Natural killer cell (primary cell): ENCODE data around the gene NRP1. TPM values are rescaled to one million over a fixed set of nuclear protein-coding genes. Genes with fewer than 3 reads are reported as not detected.

ENCODE experiments used
- ATAC-seq, 3 donors: fragments of 150-1000 bp in 2 of 3; fragments of 200-7000 bp in 1 of 3; cut with Tn5 transposase; 1 replicate in 1 of 3; 2 replicates in 2 of 3; pipeline ENCODE4 v1.10.0; 2021; ENCODE audit warnings: mild to moderate bottlenecking in 2 of 3, moderate library complexity in 2 of 3
- DNase-seq, 2 donors: peaks; one replicate each; pipeline versions ENCODE4 v3.0.0 to v3.0.0-alpha.2; 2013 to 2021; ENCODE audit warnings: mixed read lengths in 1 of 2
- H3K27ac ChIP-seq: one replicate; pipeline ENCODE4 v1.5.1; 2013; ENCODE audit warnings: mild to moderate bottlenecking, low read length
- H3K27me3 ChIP-seq: one replicate; pipeline ENCODE4 v1.6.1; 2013; ENCODE audit warnings: low read length; ENCODE audit not compliant: control insufficient read depth, insufficient read depth
- H3K36me3 ChIP-seq: one replicate; pipeline ENCODE4 v1.6.1; 2013; ENCODE audit warnings: low read length; ENCODE audit not compliant: control insufficient read depth, insufficient read depth
- H3K4me1 ChIP-seq: one replicate; pipeline ENCODE4 v1.6.1; 2013; ENCODE audit warnings: low read length; ENCODE audit not compliant: control insufficient read depth, insufficient read depth
- H3K4me3 ChIP-seq: one replicate; pipeline ENCODE4 v1.5.1; 2013; ENCODE audit warnings: low read length
- H3K9me3 ChIP-seq: one replicate; pipeline ENCODE4 v1.6.1; 2013; ENCODE audit warnings: low read length; ENCODE audit not compliant: control insufficient read depth, insufficient read depth
- H3K27ac Mint-ChIP-seq, 2 donors: one replicate each; pipeline ENCODE4 v1.8.0; 2022; ENCODE audit warnings: mild to moderate bottlenecking in 2 of 2, mixed read lengths in 2 of 2, moderate library complexity in 1 of 2
- H3K27me3 Mint-ChIP-seq, 2 donors: one replicate each; pipeline ENCODE4 v1.8.0; 2022; ENCODE audit warnings: low read depth in 2 of 2, mixed read lengths in 2 of 2
- H3K36me3 Mint-ChIP-seq: one replicate; pipeline ENCODE4 v1.8.0; 2022; ENCODE audit warnings: mixed read lengths
- H3K4me1 Mint-ChIP-seq, 2 donors: one replicate each; pipeline ENCODE4 v1.8.0; 2022; ENCODE audit warnings: mixed read lengths in 2 of 2
- H3K4me3 Mint-ChIP-seq: one replicate; pipeline ENCODE4 v1.8.0; 2022; ENCODE audit warnings: mild to moderate bottlenecking, moderate library complexity, mixed read lengths
- H3K9me3 Mint-ChIP-seq, 2 donors: one replicate each; pipeline ENCODE4 v1.8.0; 2022; ENCODE audit warnings: mixed read lengths in 2 of 2
- CTCF ChIP-seq: fragments of 200-600 bp; IDR thresholded peaks from one replicate; pipeline ENCODE4 v1.8.0; 2022; ENCODE audit warnings: antibody characterized with exemption
- WGBS: methylation state at CpG from one replicate; pipeline ENCODE4 v1.1.7; 2013; ENCODE audit warnings: missing lambda C conversion rate; ENCODE audit not compliant: insufficient coverage; 5-methylcytosine and 5-hydroxymethylcytosine counted together
- intact Hi-C: fragments of 100-400 bp; cut with micrococcal nuclease; formaldehyde crosslinking; loops from one replicate; pipeline ENCODE4 v1.14.2; 2022
- total RNA-seq, 4 donors: library from RNA; stranded (reverse); fragments of 120-200 nt in 1 of 4; gene quantifications; one replicate each; pipeline versions ENCODE4 v1.2.3 to v1.2.4, GENCODE V29; 2013 to 2022

Gene NRP1
- total RNA-seq, 3 donors from 2014 or later (not counting 1 experiment from before 2014, with no cell fraction given): 0.16 to 1.5 TPM; not detected in 1

- no peak overlapping the region for H3K27ac Mint-ChIP-seq
- DNase-seq: no peak
- no peaks in the 10 kb centered on the region for H3K36me3 ChIP-seq
- TF ChIP-seq CTCF: no peak
- WGBS: 72% methylated on average over 2 of the region's 2 CpGs
- no peak overlapping the region for H3K4me3 Mint-ChIP-seq
- no peaks in the 10 kb centered on the region for H3K36me3 Mint-ChIP-seq
- no peak overlapping the region for H3K27ac ChIP-seq
- intact Hi-C loops: no loop called here
- H3K4me1 ChIP-seq: peaks cover 6% of the 10 kb centered on the region
- no peaks in the 10 kb centered on the region for H3K27me3 ChIP-seq
- H3K27me3 Mint-ChIP-seq: peaks cover 11% of the 10 kb centered on the region in 2 donors
- H3K4me3 ChIP-seq: no peak overlapping the region
- no peaks in the 10 kb centered on the region for H3K9me3 ChIP-seq
- ATAC-seq: no peak
- H3K4me1 Mint-ChIP-seq: peaks cover 14 to 18% of the 10 kb centered on the region in 2 donors
- no peaks in the 10 kb centered on the region for H3K9me3 Mint-ChIP-seq
These were observed 90.0 kb downstream of the NRP1 start for GRCh38 chr10:33244354-33244967.

GRCh38 chr10:33243703-33244102, 90.8 kb downstream of the NRP1 start:
- no peak for DNase-seq
- Mint-ChIP-seq H3K4me3 (no peak overlapping the region), H3K9me3 (no peaks in the 10 kb centered on the region), H3K27me3 (peaks cover 7 to 10% of the 10 kb centered on the region in 2 donors), H3K27ac (no peak overlapping the region), H3K4me1 (peaks cover 7 to 11% of the 10 kb centered on the region in 2 donors), H3K36me3 (no peaks in the 10 kb centered on the region)
- Histone ChIP-seq H3K27me3 (no peaks in the 10 kb centered on the region), H3K4me1 (peaks cover 6% of the 10 kb centered on the region), H3K4me3 (no peak overlapping the region), H3K9me3 (no peaks in the 10 kb centered on the region), H3K36me3 (no peaks in the 10 kb centered on the region), H3K27ac (no peak overlapping the region)
- intact Hi-C loops: no loop called here
- no peak for ATAC-seq
- 100% methylated on average over 2 of the region's 2 CpGs for WGBS
- no peak for TF ChIP-seq CTCF

- Histone ChIP-seq H3K27ac (no peak overlapping the region), H3K27me3 (no peaks in the 10 kb centered on the region), H3K4me1 (peaks cover 2% of the 10 kb centered on the region), H3K9me3 (no peaks in the 10 kb centered on the region), H3K4me3 (no peak overlapping the region), H3K36me3 (no peaks in the 10 kb centered on the region)
- H3K36me3 Mint-ChIP-seq: no peaks in the 10 kb centered on the region
- peaks cover 10 to 12% of the 10 kb centered on the region in 2 donors for H3K27me3 Mint-ChIP-seq
- H3K9me3 Mint-ChIP-seq: no peaks in the 10 kb centered on the region
- no peak overlapping the region for H3K4me3 Mint-ChIP-seq
- TF ChIP-seq CTCF: no peak
- intact Hi-C loops: no loop called here
- no peak overlapping the region for H3K27ac Mint-ChIP-seq
- ATAC-seq: no peak
- peaks cover 0 to 3% of the 10 kb centered on the region in 2 donors for H3K4me1 Mint-ChIP-seq
- WGBS: 51% methylated on average over 3 of the region's 5 CpGs
- DNase-seq: no peak
These were observed 91.5 kb downstream of the NRP1 start for GRCh38 chr10:33242931-33243330.

- Mint-ChIP-seq H3K27ac (no peak overlapping the region), H3K4me1 (no peaks in the 10 kb centered on the region)
- ATAC-seq: no peak
These were observed 93.1 kb downstream of the NRP1 start for GRCh38 chr10:33241351-33241750.

More at GRCh38 chr10:33241351-33241750, 93.1 kb downstream of the NRP1 start:
- no peaks in the 10 kb centered on the region for H3K36me3 ChIP-seq
- H3K4me1 ChIP-seq: no peaks in the 10 kb centered on the region
- H3K4me3 ChIP-seq: no peak overlapping the region
- Mint-ChIP-seq H3K4me3 (no peak overlapping the region), H3K9me3 (no peaks in the 10 kb centered on the region), H3K36me3 (no peaks in the 10 kb centered on the region), H3K27me3 (peaks cover 10 to 16% of the 10 kb centered on the region in 2 donors)
- H3K27ac ChIP-seq: no peak overlapping the region
- TF ChIP-seq CTCF: no peak
- WGBS: 61% methylated on average over 3 of the region's 4 CpGs
- no peaks in the 10 kb centered on the region for H3K27me3 ChIP-seq
- intact Hi-C loops: no loop called here
- no peaks in the 10 kb centered on the region for H3K9me3 ChIP-seq
- no peak for DNase-seq
